ENCODE results near the gene NOTCH3. TPM values are rescaled to one million over a fixed set of nuclear protein-coding genes. Genes with fewer than 3 reads are reported as not detected.
A peak's percentile ranks its signal among the peaks of the same experiment; 100 is the strongest.

NOTCH3 gene
- total RNA-seq, 1 experiment from 2014 or later: 39.4 TPM

- no peak for TF ChIP-seq ATF3 (IDR thresholded peaks at IDR 0.05)
Measured at GRCh38 chr19:15237759-15238638, 37.2 kb upstream of the NOTCH3 start (continued).

GRCh38 chr19:15236886-15237285, 36.1 kb upstream of the NOTCH3 start:
- Histone ChIP-seq H3K36me3 (ENCODE audit: control insufficient read depth in 1 of 2, insufficient read depth in 2 of 2, low read length in 2 of 2) (peaks cover 0 to 2% of the 10 kb centered on the region in 2 experiments; a peak in 1 of 4 replicates), H3K27me3 (ENCODE audit: insufficient read depth, low read length) (no peaks in the 10 kb centered on the region), H3K4me3 (replicated peaks in 1 of 2; ENCODE audit: low read depth in 1 of 2, low read length in 2 of 2) (no peak overlapping the region), H3K9ac (ENCODE audit: low read length) (no peak overlapping the region), H3K9me3 (ENCODE audit: control insufficient read depth in 1 of 2, insufficient read depth in 1 of 2, low read depth in 1 of 2, low read length in 2 of 2) (no peaks in the 10 kb centered on the region), H3K27ac (ENCODE audit: low read depth, low read length) (no peak overlapping the region), H2AFZ (ENCODE audit: low read depth, low read length, poor library complexity, severe bottlenecking) (no peak overlapping the region), H3K9me2 (ENCODE audit: insufficient read depth) (no peaks in the 10 kb centered on the region), H3K79me2 (ENCODE audit: insufficient read depth, low read length) (no peaks in the 10 kb centered on the region), H4K20me1 (ENCODE audit: insufficient read depth) (no peaks in the 10 kb centered on the region), H3K4me2 (ENCODE audit: low read length) (no peak overlapping the region), H3K4me1 (ENCODE audit: control insufficient read depth in 1 of 2, insufficient read depth in 2 of 2, low read length in 2 of 2) (no peaks in the 10 kb centered on the region)
- no TSS peak for BruUV-seq (replicated peaks)
- intact Hi-C loops (cut with micrococcal nuclease): no loop called here
- DNase-seq (ENCODE audit: low read depth, low spot score) (no peak), ATAC-seq (no peak)
- no peak for TF ChIP-seq REST (IDR thresholded peaks at IDR 0.05; ENCODE audit: low read depth)
- TF ChIP-seq RAD21 (IDR thresholded peaks at IDR 0.05; ENCODE audit: low read depth): 0 out of 2 replicates have a peak, but pooled peaks have one; percentile 25
- ChIA-PET POLR2A (no interaction called here), RAD21 (ENCODE audit: low non-redundant PET in 1 of 2, low total read pairs in 2 of 2, uncharacterized antibody in 2 of 2, unreplicated experiment in 2 of 2) (no interaction called here), CTCF (interaction anchor here (1.1 kb wide), 1 partner anchor 13 kb away, joined by 3 read pairs; no protein-coding TSS in a partner anchor)
